GM12891 (cell line): Measurements from ENCODE around the gene UBE2O.

Experiments
- PAX5 ChIP-seq: IDR thresholded peaks from 2 replicates; pipeline ENCODE4 v1.6.1; 2011; ENCODE audit warnings: low read length, moderate library complexity, mild to moderate bottlenecking; ENCODE audit not compliant: insufficient read depth, severe bottlenecking
- POLR2A ChIP-seq: IDR thresholded peaks from 2 replicates; pipeline ENCODE4 v1.6.1; 2011; ENCODE audit warnings: low read depth, low read length, control low read depth
- POLR2AphosphoS5 ChIP-seq: IDR thresholded peaks from 2 replicates; pipeline ENCODE4 v1.6.1; 2011; ENCODE audit warnings: low read depth, low read length, control low read depth
- SPI1 ChIP-seq: IDR thresholded peaks from 2 replicates; pipeline ENCODE4 v1.6.1; 2011; ENCODE audit warnings: low read depth, low read length, control low read depth
- TAF1 ChIP-seq: IDR thresholded peaks from 2 replicates; pipeline ENCODE4 v1.6.1; 2011; ENCODE audit warnings: low read depth, low read length, control low read depth

DNA sequence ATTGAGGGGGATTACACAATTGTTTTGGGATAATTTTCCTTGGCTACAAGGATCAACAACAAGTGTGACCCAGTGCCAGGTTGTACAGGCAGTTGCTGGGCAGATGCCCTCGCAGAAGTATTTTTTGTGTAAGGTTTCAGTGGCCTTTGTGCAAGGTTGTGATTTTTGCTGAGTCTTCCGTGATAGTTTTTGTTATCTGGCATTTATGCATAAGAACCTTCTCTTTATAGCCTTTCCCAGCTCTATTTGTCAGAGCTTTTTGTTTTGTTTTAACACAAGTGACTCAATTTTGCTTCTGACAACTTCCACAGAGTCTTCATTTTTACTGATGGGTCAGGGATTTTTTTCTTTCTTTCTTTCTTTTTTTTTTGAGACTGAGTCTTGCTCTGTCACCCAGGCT is 92.5 kb downstream of the UBE2O start:
- TF ChIP-seq POLR2A (no peak), TAF1 (no peak), POLR2AphosphoS5 (no peak), PAX5 (no peak), SPI1 (no peak)
